ENCODE measurements around the gene NEK7.

Gene NEK7

DNA sequence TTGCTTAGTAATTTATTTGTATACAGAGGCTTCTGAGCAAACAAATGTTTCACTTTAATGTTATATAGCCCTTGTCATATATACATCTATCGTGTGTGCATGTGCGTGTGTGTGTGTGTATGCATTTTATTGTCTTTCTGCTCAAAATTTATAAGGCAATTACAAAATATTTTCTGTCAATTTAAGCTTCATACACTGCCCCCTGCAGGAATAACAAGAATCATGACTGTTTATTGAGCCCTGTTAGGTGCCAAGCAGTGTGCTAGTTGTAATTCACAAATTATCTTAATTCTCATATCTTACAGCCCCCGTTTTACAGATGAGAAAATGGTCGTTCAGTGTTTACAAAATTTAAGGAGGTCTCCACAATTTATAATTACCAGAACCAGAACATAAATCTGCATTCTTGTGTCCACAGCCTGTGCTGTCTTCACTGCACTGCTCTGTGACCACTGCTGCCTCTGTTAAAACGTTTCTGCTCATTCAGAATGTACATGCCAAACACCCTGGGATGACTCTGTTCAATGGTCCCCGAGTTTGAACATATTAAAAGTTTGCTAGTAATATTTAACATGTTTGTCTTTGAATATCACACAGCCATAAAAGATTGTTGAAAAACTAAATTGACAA is 202.3 kb downstream of the NEK7 start:
- DNase-seq (ENCODE audit: low read depth in 2 of 2), result peak; percentile 41 to 60
- H3K4me3 ChIP-seq (replicated peaks in 1 of 2; ENCODE audit: low read depth in 2 of 2, low read length in 2 of 2), result no peak overlapping the region
- TF ChIP-seq, protein P1, sequence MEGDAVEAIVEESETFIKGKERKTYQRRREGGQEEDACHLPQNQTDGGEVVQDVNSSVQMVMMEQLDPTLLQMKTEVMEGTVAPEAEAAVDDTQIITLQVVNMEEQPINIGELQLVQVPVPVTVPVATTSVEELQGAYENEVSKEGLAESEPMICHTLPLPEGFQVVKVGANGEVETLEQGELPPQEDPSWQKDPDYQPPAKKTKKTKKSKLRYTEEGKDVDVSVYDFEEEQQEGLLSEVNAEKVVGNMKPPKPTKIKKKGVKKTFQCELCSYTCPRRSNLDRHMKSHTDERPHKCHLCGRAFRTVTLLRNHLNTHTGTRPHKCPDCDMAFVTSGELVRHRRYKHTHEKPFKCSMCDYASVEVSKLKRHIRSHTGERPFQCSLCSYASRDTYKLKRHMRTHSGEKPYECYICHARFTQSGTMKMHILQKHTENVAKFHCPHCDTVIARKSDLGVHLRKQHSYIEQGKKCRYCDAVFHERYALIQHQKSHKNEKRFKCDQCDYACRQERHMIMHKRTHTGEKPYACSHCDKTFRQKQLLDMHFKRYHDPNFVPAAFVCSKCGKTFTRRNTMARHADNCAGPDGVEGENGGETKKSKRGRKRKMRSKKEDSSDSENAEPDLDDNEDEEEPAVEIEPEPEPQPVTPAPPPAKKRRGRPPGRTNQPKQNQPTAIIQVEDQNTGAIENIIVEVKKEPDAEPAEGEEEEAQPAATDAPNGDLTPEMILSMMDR (IDR thresholded peaks at IDR 0.05; ENCODE audit: low read depth, low read length), result peak; percentile 40

DNA sequence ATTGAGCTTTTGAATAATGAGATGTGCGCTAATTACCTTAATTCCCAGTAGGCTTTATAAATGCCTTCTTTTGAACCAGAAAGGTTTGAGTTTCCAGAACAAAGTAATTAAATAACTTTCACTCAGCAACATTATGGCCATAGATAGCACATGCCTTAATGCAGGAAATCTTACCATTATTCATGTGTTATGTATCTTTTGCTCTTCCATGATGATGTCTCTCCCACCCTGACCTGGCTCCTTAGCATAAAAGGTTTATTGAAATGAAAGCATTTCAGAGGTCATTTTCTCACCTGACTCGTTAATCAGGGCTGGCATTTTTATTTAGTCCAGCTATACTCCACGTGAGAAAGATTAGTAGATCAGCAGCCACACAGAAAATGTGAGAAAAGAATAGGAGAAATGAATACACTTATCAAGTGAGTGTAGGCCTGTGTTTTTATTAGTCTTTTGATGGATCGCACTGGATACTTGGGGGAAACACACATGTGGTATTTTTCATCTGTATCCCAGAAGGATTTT is 203.5 kb downstream of the NEK7 start:
- H3K4me3 ChIP-seq (replicated peaks in 1 of 2; ENCODE audit: low read depth in 2 of 2, low read length in 2 of 2), result no peak overlapping the region
- TF ChIP-seq, protein P1 (IDR thresholded peaks at IDR 0.05; ENCODE audit: low read depth, low read length), result no peak
- no peak for DNase-seq (ENCODE audit: low read depth in 2 of 2)

DNA sequence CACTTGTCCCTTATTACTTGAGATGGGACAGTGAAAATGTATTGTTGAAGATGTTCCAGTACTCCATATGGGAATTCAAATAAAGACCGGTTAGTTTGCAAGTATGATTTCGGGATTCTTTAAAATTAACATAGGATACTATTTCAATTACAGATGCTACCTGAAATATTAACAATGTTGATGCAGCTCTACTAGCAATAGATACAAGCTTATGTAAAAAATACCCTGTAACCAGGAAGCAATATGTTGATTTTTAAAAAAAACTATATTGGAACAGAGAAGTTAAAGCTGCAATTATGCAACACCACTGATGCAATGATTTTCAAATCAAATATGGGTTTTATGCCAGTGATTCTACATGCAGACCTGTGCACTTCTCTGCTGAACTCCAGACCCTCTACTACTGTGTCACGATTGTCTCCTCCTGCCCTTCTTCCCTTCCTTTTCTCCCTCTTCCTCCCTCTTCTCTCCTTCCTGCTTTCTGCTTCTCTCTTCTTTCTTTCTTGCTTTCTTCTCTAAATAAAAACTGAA is 204.5 kb downstream of the NEK7 start:
- no peak overlapping the region for H3K4me3 ChIP-seq (replicated peaks in 1 of 2; ENCODE audit: low read depth in 2 of 2, low read length in 2 of 2)
- TF ChIP-seq, protein P1 (IDR thresholded peaks at IDR 0.05; ENCODE audit: low read depth, low read length), result no peak

DNA sequence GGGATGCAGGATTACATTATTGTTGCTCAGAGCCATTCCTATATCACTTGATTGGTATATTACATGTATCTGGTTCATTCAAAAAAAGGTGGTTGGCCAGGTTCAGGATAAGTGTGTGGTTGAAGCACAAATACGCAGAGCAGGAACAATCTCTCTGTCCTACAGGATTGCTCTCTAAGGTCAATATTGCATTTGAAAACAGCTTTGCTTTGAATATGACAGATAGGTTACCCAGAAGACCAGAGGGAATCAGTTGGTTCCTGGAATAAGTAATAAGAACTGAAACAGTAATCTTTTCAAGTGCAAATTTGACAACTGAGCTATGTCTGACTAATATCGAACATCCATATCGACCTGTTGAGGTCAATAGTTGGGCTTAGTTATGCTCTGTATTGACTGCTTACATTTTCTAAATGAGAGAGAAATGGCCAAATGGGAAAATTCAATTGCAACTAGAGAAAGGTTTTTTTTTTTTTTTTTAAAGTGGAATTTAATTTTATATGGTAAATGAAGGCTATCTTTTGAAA is 206.9 kb downstream of the NEK7 start:
- no peak for DNase-seq (ENCODE audit: low read depth in 2 of 2)
- H3K4me3 ChIP-seq (replicated peaks in 1 of 2; ENCODE audit: low read depth in 2 of 2, low read length in 2 of 2), result no peak overlapping the region
- TF ChIP-seq, protein P1 (IDR thresholded peaks at IDR 0.05; ENCODE audit: low read depth, low read length), result no peak

More for the DNA sequence above, 204.5 kb downstream of the NEK7 start:
- peak; percentile 5 to 9 for DNase-seq (ENCODE audit: low read depth in 2 of 2)

DNA sequence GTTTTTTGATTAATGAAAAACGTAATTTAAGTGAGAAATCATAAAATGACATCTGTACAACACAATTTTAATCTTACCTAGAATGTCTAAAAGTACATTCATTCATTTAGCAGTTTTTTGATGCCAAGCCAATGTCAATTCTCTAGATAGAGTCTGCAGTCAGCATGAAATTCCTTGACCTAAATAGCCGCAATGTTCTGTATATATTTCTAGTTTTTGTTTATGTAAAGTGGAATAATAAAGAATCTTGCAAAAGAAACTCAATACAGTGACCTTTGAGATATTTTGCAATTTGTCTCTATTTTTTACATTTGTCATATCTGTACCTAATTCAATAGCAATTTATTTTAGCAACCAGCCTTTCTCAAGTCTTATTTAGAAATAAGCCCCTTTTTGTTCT is 207.7 kb downstream of the NEK7 start:
- no peak overlapping the region for H3K4me3 ChIP-seq (replicated peaks in 1 of 2; ENCODE audit: low read depth in 2 of 2, low read length in 2 of 2)
- peak in 1 of 2 donors; percentile 22 for DNase-seq (ENCODE audit: low read depth in 2 of 2)

DNA sequence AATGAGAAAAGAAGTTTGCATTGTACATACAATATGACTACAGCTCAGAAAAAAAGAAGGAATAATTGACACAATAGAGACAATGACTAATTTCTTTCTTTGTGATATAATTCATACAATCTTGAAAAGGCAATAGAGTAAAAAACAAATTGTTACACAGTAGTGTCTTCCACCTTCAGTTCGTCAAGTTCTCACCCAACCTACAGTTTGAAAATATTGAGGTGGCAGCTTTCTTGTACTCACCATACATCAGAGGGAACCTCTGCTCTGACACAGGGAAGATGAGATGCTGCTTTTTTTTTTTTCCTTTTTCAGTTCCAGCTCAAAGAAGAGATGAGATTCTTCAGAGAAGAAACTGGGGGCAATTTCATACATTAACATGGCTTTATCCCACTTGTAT is 210.5 kb downstream of the NEK7 start:
- DNase-seq (ENCODE audit: low read depth in 2 of 2), result no peak
- TF ChIP-seq, protein P1 (IDR thresholded peaks at IDR 0.05; ENCODE audit: low read depth, low read length), result no peak
- no peak overlapping the region for H3K4me3 ChIP-seq (replicated peaks in 1 of 2; ENCODE audit: low read depth in 2 of 2, low read length in 2 of 2)

More for the DNA sequence above, 207.7 kb downstream of the NEK7 start:
- TF ChIP-seq, protein P1 (IDR thresholded peaks at IDR 0.05; ENCODE audit: low read depth, low read length), result no peak
